GM18873 (cell line): Measurements from ENCODE around the gene TRAM2.

Experiments used
- ATAC-seq: cut with Tn5 transposase; IDR thresholded peaks from one replicate; pipeline ENCODE4 v1.9.1; 2021; ENCODE audit warnings: mild to moderate bottlenecking, moderate library complexity, moderate number of reproducible peaks; ENCODE audit not compliant: unreplicated experiment, low FRiP score

The TRAM2 gene

GRCh38 chr6:52548999-52549398, 27.9 kb downstream of the TRAM2 start:
- ATAC-seq, result no peak

- no peak for ATAC-seq
These were observed 28.5 kb downstream of the TRAM2 start for GRCh38 chr6:52548353-52548713.

DNA sequence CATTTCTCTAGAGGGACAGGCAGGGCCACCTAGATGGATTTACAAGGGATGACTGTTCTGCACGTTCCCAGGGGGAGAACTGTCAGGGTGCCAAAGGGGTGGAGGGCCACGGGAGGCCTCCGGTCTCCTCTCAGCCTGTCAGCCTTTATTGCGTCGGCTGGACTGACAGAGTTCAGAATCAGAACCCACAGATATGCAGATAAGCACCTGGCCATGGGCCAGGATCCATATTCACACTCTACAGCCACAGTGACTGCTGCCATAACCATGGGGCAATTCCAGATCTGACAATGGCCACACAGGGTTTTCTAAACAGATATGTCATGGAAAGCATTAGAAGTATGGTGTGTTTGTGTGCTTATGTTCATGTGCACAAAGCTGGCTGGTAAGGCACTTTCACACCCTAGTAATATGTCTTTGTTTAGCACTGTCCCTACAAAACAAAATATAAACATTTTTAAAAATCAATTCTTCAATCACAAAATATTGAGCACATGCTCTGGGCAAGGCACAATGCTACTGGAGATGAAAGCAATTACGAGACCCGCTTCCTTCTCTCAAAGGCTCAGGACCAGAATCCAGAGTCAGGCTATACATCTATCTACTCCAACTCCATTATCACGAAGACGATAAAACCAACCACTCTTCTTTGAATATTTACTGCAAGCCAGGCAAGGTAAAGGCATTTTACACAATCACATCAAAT, 29.1 kb downstream of the TRAM2 start:
- no peak for ATAC-seq

GRCh38 chr6:52546678-52547077, 30.2 kb downstream of the TRAM2 start:
- ATAC-seq, result peak; percentile 92

- ATAC-seq, result peak; percentile 48
These were observed 30.7 kb downstream of the TRAM2 start for GRCh38 chr6:52546192-52546591.

DNA sequence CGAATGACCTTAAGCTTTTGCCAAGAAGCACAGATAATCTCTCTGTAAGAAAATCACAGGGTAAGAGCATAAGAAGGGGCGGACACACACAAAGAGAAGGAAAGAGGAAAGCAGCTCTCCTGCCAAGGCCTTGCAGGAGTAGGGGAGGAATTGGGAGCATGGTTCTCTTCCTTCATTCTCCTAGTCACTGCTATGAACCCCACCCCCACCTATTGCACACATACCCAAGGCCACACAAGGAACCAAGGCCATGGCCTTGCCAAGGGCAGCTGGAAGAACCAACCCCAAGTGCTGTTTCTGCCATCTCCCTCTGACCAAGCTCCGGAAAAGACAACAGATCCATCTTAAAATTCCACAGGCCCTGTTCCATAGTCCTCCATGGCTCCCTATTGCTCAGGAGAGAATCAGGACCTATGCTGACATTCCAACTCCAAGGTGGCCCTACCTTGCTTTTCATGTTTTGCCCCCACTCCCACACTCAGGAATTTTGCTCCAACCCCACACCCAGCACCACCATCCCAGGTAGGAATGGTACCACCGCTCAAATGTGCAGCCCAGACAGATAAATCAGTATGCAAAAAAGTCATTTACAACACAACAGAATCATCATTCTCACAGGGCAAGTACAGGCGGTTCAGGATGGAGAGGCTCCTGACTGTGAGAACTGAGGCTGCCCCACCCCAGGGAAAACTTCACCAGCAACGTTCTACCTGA, 31.3 kb downstream of the TRAM2 start:
- ATAC-seq, result no peak

GRCh38 chr6:52544602-52545405, 32.1 kb downstream of the TRAM2 start:
- no peak for ATAC-seq

DNA sequence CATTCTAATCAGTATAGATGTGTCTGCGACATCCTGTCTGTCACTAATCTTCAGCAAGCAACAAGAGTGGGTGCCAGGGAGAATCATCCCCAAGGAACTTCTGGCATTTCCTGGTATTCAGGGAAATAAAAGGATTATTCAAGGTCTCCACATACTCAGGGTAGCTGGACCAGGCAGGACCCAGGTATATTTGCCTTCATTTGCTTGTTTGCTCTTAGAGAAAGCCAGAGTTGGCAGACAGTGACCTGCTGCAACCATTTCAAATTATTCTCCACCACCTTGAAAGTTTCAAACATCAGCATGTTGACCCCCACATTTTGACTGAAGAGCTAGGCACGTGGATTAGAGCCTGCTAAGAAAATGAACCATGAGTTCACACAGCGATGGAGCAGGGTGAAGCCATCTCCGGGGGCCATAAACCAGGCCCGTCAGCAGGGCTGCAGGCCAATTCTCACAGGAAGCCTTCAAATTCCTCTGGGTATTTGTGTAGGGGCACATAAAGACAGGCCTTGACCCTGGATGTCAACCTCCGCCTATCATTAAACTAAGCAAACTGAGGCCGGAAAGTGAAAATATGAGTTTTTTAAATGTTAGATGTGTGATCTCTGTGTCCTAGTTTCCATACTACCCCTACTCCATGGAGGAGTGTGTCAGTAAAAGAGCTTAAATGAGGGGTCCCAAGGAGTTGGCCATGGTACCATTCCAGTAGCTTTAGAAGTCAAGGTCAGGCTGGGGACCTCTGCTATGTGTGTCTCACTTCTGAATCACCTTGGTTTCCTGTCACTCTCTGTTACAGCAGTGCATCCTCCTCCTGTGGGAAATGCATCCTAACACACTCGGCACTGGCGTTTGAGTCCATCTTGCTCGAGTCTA, 32.9 kb downstream of the TRAM2 start:
- ATAC-seq, result no peak

GRCh38 chr6:52543262-52543661, 33.6 kb downstream of the TRAM2 start:
- ATAC-seq, result no peak

GRCh38 chr6:52541135-52541534, 35.7 kb downstream of the TRAM2 start:
- ATAC-seq, result no peak

DNA sequence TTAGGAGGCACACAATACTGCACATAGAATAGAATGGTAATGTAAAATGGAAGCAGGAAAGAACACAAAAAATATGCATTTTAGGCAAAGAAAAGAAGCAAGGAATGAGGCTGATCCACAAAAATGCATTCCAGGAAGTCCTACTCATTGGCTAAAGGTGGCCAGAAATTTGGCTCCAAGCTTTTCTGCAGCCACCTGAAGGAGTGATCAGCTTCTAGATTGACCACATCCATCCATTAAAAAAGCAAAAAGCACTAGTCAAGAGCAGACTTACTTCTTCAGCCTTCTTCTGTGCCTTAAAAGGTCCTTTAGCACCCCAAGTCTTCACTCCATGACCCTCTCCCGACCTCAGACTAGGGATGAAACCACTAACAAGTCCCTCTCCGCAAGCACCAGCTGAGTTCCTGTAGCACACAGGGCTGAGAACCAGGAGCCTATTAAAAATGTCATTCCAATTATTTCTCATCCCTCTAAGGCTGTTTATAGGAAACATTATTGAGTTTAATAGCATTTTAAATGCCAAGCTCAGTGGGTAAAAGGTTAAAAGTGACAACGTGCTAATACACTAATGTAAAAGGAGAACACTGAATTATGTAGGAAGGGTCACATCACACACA, 36.5 kb downstream of the TRAM2 start:
- no peak for ATAC-seq

GRCh38 chr6:52539607-52540006, 37.3 kb downstream of the TRAM2 start:
- no peak for ATAC-seq

GRCh38 chr6:52538901-52539354, 37.9 kb downstream of the TRAM2 start:
- no peak for ATAC-seq

DNA sequence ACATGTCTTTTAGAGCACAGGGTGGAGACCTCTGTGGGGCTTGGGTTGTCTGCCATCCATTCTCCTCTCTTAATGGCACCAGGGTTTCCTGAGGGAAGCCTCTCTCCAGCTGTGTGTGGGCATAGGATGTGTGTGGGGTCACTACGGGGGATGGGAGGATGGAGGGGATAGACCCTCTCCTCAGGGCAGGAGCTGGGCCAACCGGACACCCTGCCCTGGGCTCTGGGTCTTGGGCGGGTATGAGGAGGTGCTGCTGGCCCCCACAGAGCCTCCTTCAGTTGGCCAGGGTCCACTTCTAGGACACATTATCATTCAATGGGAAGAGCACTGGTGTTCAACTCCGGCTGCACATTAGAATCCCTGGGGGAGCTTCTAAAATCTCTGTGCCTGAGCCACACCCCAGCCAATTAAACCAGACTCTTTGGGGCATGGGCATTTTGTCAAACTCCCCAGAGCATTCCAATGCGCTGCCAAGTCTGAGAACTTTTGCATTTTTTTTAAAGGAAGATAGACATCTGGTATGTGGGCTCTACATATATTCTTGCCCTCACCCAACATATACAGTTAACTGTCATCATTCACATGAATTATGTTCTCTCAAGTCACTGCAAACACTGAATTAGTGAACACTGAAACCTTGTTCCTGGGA, 38.5 kb downstream of the TRAM2 start:
- no peak for ATAC-seq

DNA sequence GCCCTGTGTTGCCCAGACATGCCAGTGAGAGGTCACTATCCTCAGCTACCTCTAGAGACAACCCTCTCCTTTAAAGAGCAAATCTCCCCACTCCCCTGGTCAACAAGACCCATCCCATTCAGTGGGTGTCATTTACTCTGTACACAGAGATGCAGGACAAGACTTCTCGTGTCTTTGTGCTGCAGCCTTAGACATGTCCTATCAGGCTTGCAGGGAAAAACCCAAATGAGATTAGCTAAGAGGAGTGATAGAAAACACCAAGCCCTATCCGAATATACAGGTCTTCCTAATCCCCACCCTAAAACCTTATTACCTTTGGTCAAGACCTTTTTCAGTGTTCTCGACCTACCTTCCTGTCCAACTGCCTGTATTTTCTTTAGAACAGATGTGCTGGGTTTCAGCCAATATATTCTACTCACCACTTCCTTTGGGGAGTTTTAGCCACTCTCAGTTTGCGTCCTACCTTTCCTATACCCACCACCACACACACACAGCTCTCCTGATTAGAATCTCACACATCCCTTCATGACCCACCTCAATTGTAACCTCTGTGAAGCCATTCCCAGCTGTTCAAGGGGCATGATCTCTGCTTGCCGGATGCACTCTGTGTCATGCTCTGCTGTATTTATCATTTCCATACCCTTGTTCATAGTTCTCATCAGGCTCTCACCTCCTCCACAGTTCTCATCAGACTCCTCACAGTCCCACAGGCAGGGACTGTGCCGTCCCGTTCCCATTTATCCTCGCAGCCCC, 39.7 kb downstream of the TRAM2 start:
- ATAC-seq, result peak; percentile 74

- peak; percentile 31 for ATAC-seq
These were observed 40.4 kb downstream of the TRAM2 start for GRCh38 chr6:52536424-52536916.

- ATAC-seq, result no peak
These were observed 41.0 kb downstream of the TRAM2 start for GRCh38 chr6:52535711-52536423.

GRCh38 chr6:52534966-52535390, 41.9 kb downstream of the TRAM2 start:
- ATAC-seq, result no peak
